ENCODE results near the gene UNC45B.

DNA sequence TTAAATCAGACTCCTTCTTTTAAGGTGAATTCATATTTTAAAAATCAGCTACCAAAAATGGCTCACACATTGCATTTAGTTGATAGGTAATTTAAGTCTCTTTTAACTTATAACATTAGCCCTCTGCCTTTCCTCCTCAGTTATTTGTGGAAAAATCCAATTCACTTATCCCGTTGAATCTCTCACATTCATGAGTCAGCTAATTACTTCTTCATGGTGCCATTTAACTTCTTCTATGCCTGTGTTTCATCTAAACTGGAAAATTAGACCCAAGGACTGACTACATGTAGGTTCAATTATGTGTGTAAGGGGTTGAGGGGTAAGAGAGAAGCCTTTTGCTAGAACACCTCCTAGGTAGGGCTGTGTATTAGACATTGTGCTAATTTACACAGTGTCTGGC is 76.8 kb downstream of the UNC45B start:
- TF ChIP-seq, protein P1, sequence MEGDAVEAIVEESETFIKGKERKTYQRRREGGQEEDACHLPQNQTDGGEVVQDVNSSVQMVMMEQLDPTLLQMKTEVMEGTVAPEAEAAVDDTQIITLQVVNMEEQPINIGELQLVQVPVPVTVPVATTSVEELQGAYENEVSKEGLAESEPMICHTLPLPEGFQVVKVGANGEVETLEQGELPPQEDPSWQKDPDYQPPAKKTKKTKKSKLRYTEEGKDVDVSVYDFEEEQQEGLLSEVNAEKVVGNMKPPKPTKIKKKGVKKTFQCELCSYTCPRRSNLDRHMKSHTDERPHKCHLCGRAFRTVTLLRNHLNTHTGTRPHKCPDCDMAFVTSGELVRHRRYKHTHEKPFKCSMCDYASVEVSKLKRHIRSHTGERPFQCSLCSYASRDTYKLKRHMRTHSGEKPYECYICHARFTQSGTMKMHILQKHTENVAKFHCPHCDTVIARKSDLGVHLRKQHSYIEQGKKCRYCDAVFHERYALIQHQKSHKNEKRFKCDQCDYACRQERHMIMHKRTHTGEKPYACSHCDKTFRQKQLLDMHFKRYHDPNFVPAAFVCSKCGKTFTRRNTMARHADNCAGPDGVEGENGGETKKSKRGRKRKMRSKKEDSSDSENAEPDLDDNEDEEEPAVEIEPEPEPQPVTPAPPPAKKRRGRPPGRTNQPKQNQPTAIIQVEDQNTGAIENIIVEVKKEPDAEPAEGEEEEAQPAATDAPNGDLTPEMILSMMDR (IDR thresholded peaks at IDR 0.05 in 2 of 3, conservative IDR thresholded peaks at IDR 0.05 in 1 of 3; ENCODE audit: borderline replicate concordance in 1 of 3, insufficient read depth in 1 of 3, low read depth in 2 of 3, low read length in 2 of 3) = no peak
- TF ChIP-seq EZH2phosphoT487 (IDR thresholded peaks at IDR 0.05; ENCODE audit: borderline replicate concordance) = no peak
- no peak for TF ChIP-seq EZH2 (IDR thresholded peaks at IDR 0.05)
- no peak for TF ChIP-seq ZFX (IDR thresholded peaks at IDR 0.05)
- TF ChIP-seq POLR2A (IDR thresholded peaks at IDR 0.05; ENCODE audit: borderline replicate concordance, extremely low read depth, insufficient read depth, insufficient read length) = no peak
- TF ChIP-seq, protein P2, sequence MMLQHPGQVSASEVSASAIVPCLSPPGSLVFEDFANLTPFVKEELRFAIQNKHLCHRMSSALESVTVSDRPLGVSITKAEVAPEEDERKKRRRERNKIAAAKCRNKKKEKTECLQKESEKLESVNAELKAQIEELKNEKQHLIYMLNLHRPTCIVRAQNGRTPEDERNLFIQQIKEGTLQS (IDR thresholded peaks at IDR 0.05) = no peak
- TF ChIP-seq POLR2AphosphoS5 (IDR thresholded peaks at IDR 0.05; ENCODE audit: low read depth, low read length) = no peak
- TF ChIP-seq, protein P3, sequence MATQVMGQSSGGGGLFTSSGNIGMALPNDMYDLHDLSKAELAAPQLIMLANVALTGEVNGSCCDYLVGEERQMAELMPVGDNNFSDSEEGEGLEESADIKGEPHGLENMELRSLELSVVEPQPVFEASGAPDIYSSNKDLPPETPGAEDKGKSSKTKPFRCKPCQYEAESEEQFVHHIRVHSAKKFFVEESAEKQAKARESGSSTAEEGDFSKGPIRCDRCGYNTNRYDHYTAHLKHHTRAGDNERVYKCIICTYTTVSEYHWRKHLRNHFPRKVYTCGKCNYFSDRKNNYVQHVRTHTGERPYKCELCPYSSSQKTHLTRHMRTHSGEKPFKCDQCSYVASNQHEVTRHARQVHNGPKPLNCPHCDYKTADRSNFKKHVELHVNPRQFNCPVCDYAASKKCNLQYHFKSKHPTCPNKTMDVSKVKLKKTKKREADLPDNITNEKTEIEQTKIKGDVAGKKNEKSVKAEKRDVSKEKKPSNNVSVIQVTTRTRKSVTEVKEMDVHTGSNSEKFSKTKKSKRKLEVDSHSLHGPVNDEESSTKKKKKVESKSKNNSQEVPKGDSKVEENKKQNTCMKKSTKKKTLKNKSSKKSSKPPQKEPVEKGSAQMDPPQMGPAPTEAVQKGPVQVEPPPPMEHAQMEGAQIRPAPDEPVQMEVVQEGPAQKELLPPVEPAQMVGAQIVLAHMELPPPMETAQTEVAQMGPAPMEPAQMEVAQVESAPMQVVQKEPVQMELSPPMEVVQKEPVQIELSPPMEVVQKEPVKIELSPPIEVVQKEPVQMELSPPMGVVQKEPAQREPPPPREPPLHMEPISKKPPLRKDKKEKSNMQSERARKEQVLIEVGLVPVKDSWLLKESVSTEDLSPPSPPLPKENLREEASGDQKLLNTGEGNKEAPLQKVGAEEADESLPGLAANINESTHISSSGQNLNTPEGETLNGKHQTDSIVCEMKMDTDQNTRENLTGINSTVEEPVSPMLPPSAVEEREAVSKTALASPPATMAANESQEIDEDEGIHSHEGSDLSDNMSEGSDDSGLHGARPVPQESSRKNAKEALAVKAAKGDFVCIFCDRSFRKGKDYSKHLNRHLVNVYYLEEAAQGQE (IDR thresholded peaks at IDR 0.05; ENCODE audit: low read depth) = no peak
- no peak for TF ChIP-seq JUND (IDR thresholded peaks at IDR 0.05)
- no peak for TF ChIP-seq SP1 (IDR thresholded peaks at IDR 0.05; ENCODE audit: low read depth)
- no peak for TF ChIP-seq TCF7L2 (IDR thresholded peaks at IDR 0.05; ENCODE audit: borderline replicate concordance, extremely low read depth, insufficient read depth, insufficient read length)
- no peak for TF ChIP-seq RAD21 (IDR thresholded peaks at IDR 0.05; ENCODE audit: low read depth)
